ENCODE results near the gene CRYBG3. TPM values are rescaled to one million over a fixed set of nuclear protein-coding genes. Genes with fewer than 3 reads are reported as not detected.
"Not testable (repeated sequence)": the region's sequence is repeated elsewhere in the genome, so short reads cannot be mapped to it uniquely, and the experiment has no call there.

CRYBG3 gene
- total RNA-seq, 1 donor from 2014 or later = 18.6 TPM

GRCh38 chr3:97884586-97885123 lies 62.8 kb downstream of the CRYBG3 start:
- intact Hi-C loops (cut with DNase I) = no loop called here
- DNase-seq = no peak
- ATAC-seq (ENCODE audit: poor library complexity) = no peak

- intact Hi-C loops (cut with DNase I) = no loop called here
- ATAC-seq (ENCODE audit: poor library complexity) = peak; percentile 58
- no peak for DNase-seq
Measured at GRCh38 chr3:97885931-97886824, 64.4 kb downstream of the CRYBG3 start.

GRCh38 chr3:97889814-97890213 lies 68.0 kb downstream of the CRYBG3 start:
- DNase-seq (no peak), ATAC-seq (ENCODE audit: poor library complexity) (no peak)
- intact Hi-C loops (cut with DNase I) = no loop called here

- intact Hi-C loops (cut with DNase I) = no loop called here
- DNase-seq (no peak), ATAC-seq (ENCODE audit: poor library complexity) (no peak)
Measured at GRCh38 chr3:97892852-97893251, 71.0 kb downstream of the CRYBG3 start.

GRCh38 chr3:97895216-97895615 lies 73.4 kb downstream of the CRYBG3 start:
- DNase-seq (no peak), ATAC-seq (ENCODE audit: poor library complexity) (no peak)
- intact Hi-C loops (cut with DNase I) = no loop called here

GRCh38 chr3:97896129-97896528 lies 74.3 kb downstream of the CRYBG3 start:
- ATAC-seq (ENCODE audit: poor library complexity) = no peak
- intact Hi-C loops (cut with DNase I) = no loop called here
- DNase-seq = no peak

GRCh38 chr3:97896547-97896946 lies 74.7 kb downstream of the CRYBG3 start:
- intact Hi-C loops (cut with DNase I) = no loop called here

GRCh38 chr3:97899331-97899730 lies 77.5 kb downstream of the CRYBG3 start:
- no peak for DNase-seq
- intact Hi-C loops (cut with DNase I) = no loop called here
- no peak for ATAC-seq (ENCODE audit: poor library complexity)

More at GRCh38 chr3:97896547-97896946, 74.7 kb downstream of the CRYBG3 start:
- ATAC-seq (ENCODE audit: poor library complexity) (no peak), DNase-seq (no peak)

GRCh38 chr3:97901313-97902248 lies 79.8 kb downstream of the CRYBG3 start:
- intact Hi-C loops (cut with DNase I) = no loop called here
- DNase-seq (no peak), ATAC-seq (ENCODE audit: poor library complexity) (peak; percentile 84)

GRCh38 chr3:97909830-97910229 lies 88.0 kb downstream of the CRYBG3 start:
- intact Hi-C loops (cut with DNase I); ATAC-seq (ENCODE audit: poor library complexity); DNase-seq: not testable (repeated sequence)

- intact Hi-C loops (cut with DNase I); ATAC-seq (ENCODE audit: poor library complexity): not testable (repeated sequence)
- DNase-seq = peak; percentile 42
Measured at GRCh38 chr3:97910236-97910831, 88.5 kb downstream of the CRYBG3 start.

- peak; percentile 89 for ATAC-seq (ENCODE audit: poor library complexity)
- intact Hi-C loops (cut with DNase I) = no loop called here
- DNase-seq = peak; percentile 41
Measured at GRCh38 chr3:97910931-97911351, 89.1 kb downstream of the CRYBG3 start.

GRCh38 chr3:97911459-97911858 lies 89.6 kb downstream of the CRYBG3 start:
- DNase-seq (no peak), ATAC-seq (ENCODE audit: poor library complexity) (no peak)
- intact Hi-C loops (cut with DNase I) = no loop called here

GRCh38 chr3:97914388-97914787 lies 92.6 kb downstream of the CRYBG3 start:
- ATAC-seq (ENCODE audit: poor library complexity) = no peak
- intact Hi-C loops (cut with DNase I) = no loop called here
- no peak for DNase-seq

GRCh38 chr3:97916576-97916975 lies 94.8 kb downstream of the CRYBG3 start:
- ATAC-seq (ENCODE audit: poor library complexity) = peak; percentile 52
- intact Hi-C loops (cut with DNase I) = no loop called here
- DNase-seq = no peak

- intact Hi-C loops (cut with DNase I) = no loop called here
- ATAC-seq (ENCODE audit: poor library complexity) (peak; percentile 66), DNase-seq (no peak)
Measured at GRCh38 chr3:97917813-97918536, 96.2 kb downstream of the CRYBG3 start.

- ATAC-seq (ENCODE audit: poor library complexity) (no peak), DNase-seq (no peak)
- intact Hi-C loops (cut with DNase I) = no loop called here
Measured at GRCh38 chr3:97927704-97928103, 105.9 kb downstream of the CRYBG3 start.

GRCh38 chr3:97928986-97929385 lies 107.2 kb downstream of the CRYBG3 start:
- intact Hi-C loops (cut with DNase I) = no loop called here
- no peak for ATAC-seq (ENCODE audit: poor library complexity)
- no peak for DNase-seq
